HG03135 (cell line): ENCODE data around the gene DIPK1C.

Experiments
- ATAC-seq: cut with Tn5 transposase; IDR thresholded peaks from one replicate; pipeline ENCODE4 v1.9.1; 2021; ENCODE audit warnings: mild to moderate bottlenecking, moderate library complexity; ENCODE audit not compliant: unreplicated experiment

DIPK1C gene

DNA sequence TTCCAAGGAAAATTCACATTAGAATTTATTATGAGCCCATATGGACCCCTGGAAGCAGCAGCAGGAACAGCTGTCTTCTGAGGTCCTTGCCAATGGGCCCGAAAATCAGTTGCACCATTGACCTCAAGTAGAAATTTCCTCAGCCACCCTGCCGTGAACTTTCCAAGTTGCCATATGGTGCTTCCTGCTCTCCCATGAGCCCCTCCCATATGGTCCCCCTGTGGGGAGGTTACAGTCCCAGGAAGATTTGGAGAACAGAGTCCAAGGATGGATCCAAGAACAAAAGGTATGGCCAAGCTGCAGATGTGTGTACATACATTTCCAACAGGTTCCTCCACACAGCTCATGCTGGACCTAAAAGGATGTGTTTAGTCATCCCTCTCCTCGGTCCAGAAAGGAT lies 34.6 kb downstream of the DIPK1C start:
- no peak for ATAC-seq

GRCh38 chr18:74420926-74421325 lies 36.2 kb downstream of the DIPK1C start:
- no peak for ATAC-seq

- ATAC-seq: no peak
Measured at GRCh38 chr18:74420481-74420880, 36.6 kb downstream of the DIPK1C start.

DNA sequence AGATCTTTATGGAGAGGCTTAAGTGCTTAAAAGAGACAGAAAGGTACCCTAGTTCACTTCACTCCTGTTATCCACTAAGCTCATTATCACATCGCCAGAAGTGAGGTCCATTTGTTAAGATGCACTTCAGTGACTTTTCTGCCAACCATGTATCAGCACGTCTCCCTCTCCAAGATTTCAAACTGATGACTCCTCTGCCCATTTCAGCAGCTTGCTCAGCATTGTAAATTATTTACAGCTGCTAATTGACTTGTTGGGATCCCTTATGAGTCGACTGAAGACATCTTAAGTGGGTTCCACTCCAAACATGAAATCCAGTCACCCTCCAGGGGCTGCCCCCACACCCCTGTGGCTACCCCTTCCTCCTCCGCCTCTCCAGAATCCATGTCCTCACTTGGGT lies 37.3 kb downstream of the DIPK1C start:
- no peak for ATAC-seq

GRCh38 chr18:74418023-74418422 lies 39.1 kb downstream of the DIPK1C start:
- ATAC-seq: no peak

- no peak for ATAC-seq
Measured at GRCh38 chr18:74416124-74416523, 41.0 kb downstream of the DIPK1C start.

- ATAC-seq: no peak
Measured at GRCh38 chr18:74414953-74415515, 42.1 kb downstream of the DIPK1C start.

DNA sequence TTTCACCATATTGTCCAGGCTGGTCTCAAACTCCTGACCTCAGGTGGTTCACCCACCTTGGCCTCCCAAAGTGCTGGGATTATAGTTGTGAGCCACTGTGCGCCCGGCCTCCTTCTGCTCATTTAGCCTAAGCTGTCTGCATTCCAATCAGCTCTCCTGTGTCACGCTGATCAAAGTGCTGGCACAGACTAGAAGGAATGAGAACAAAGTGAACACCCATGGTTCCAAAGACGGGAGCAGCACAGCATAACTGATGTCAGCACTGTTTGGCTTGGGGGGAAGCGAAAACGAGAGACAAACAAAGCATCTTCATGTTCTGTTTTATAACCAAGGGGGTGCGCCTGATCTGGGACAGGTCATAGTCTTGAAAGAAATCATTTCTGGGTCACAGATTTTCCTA lies 43.3 kb downstream of the DIPK1C start:
- ATAC-seq: no peak

GRCh38 chr18:74412116-74412880 lies 44.8 kb downstream of the DIPK1C start:
- ATAC-seq: no peak

DNA sequence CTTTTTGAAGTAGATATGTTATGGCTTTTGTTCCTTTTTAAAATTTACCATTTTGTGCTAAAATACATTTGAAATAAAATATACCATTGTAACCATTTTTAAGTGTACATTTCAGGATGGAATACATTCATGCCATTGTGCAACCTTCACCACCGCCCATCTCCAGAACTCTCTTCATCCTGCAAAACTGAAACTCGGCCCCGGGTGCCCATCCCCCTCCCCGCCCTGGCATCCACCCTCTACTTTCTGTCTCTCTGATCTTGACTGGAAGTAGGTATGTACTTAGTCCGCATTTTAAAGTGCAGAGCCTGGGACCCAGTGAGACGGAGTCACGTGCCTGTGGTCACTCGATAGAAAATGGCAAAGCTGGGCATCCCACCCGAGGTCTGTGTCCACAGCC lies 45.6 kb downstream of the DIPK1C start:
- ATAC-seq: no peak

- ATAC-seq: no peak
Measured at GRCh38 chr18:74410441-74410992, 46.6 kb downstream of the DIPK1C start.

GRCh38 chr18:74407888-74408287 lies 49.2 kb downstream of the DIPK1C start:
- ATAC-seq: peak; percentile 61

- no peak for ATAC-seq
Measured at GRCh38 chr18:74402806-74403433, 54.2 kb downstream of the DIPK1C start.

DNA sequence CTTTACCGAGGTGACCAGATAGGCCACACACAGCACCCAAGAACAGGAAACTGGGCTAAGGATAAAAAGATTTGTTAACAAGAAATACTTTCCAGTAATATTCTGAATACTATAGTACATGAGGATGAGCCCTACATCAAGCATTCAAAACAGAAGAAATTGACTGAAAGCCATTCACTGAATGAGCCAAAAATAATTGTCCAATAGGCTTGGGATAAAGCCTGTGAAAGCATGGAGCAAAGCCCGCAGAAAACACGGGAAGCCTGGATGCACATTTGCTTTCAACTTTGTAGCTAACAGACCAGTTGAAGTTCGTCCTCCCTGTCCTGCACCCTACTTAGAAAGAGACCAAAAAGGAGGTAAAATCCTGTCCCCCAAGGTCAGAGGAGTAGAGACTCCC lies 56.3 kb downstream of the DIPK1C start:
- no peak for ATAC-seq

DNA sequence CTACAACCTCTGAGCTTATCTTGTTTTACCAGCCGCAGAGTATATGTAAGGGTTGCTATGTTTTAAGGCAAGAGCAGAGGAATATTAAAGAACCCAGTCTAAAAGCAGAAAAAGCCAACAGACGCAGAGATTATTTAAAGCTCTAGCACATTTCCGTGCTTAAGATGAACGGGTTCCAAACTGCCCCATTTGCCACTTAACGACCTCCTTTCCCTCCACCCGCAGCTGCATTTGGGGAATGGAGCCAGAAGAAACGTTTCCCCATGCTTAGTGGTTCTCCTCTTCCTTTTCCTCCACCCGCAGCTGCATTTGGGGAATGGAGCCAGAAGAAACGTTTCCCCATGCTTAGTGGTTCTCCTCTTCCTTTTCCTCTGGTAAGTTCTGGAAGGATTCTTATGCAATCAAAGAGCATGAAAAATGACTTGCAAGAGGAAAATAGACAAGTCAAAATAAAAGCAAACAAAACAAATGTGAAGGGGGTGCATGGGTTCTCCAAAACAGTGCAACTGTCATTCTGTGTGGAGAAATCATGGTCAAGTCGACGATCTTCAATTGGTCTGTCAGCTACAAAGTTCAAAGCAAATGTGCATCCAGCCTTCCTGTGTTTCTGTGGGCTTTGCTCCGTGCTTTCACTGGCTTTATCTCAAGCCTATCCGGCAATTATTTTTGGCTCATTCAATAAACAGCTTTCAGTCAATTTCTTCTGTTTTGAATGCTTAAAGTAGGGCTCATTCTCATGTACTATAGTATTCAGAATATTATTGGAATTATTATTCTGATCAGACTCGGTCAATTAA lies 57.8 kb downstream of the DIPK1C start:
- no peak for ATAC-seq

DNA sequence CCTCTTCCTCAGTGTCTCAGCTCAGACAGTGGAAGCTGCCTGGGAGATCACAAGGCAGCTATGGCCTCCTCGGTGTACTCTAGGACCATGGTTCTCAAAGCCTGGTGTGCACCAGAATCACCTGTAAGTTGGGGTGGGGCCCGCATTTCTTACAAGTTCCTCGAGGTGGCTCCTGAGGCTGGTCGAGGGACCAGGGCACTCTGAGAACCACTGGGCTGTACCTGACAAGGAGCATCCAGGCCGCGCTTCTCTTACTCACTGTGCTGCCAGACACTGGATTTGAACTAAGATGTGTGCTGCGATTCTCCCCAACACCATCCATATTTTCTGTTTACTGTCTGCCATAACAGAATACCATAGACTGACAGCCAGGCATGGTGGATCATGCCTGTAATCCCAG lies 59.5 kb downstream of the DIPK1C start:
- no peak for ATAC-seq

GRCh38 chr18:74396171-74397169 lies 60.6 kb downstream of the DIPK1C start:
- no peak for ATAC-seq

- ATAC-seq: no peak
Measured at GRCh38 chr18:74395648-74396154, 61.4 kb downstream of the DIPK1C start.

DNA sequence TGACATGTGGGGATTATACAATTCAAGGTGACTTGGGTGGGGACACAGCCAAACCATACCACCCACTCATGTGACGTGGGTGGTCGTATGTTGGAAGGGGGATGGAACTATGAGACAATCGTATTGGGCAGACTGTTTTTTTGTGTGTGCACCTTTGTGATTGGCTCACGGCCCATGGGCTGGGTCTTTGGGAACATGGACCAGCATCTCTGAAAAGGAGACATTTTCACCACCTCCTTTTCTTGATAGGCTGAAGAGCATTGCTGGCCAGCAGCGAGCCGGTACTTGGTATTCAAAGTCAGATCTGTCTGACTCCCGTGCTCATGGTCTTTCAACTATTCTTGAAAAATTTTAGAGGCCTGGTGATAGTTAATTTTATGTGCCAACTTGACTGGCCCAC lies 62.1 kb downstream of the DIPK1C start:
- no peak for ATAC-seq

DNA sequence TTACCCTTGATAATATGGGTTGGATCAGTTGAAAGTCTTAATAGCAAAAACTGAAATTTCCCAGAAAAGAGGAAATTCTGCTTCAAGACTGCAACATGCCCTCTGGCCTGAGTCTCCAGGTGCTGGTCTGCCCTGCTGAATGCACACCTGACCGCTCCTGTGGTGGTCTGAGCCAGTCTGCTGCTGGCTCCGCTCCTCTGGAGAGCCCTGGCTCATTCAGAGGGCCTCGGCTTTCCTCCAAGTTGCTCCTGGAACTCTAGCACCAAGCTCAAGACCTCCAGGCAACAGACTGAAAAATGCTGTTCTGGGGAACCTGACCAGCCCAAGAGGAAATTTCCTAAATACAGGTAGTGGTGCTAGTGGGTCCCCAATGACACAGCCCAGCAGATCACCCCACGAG lies 64.8 kb downstream of the DIPK1C start:
- no peak for ATAC-seq
